ENCODE results near the gene MAP3K12. TPM values are rescaled to one million over a fixed set of nuclear protein-coding genes. Genes with fewer than 3 reads are reported as not detected.
A peak's percentile ranks its signal among the peaks of the same experiment; 100 is the strongest.

MAP3K12 gene
- total RNA-seq, 1 donor from 2014 or later: 22.3 TPM

DNA sequence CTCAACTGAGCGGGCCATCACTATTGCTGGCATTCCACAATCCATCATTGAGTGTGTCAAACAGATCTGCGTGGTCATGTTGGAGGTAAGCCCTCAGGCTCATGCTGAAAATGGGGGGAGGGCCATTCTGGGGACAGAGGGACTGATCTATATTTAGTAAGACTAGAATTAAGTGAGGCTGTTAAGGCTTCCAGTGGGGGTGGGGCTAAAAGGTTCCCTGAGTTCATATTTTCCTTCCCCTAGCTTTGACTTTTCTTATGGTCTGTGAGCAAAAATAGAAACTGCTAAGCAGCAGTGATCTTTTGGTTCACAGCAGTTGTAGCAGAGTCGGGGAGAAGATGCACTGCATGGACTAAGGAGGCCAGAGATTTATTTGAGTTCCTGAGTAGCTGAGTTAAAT, 38.2 kb downstream of the MAP3K12 start:
- ATAC-seq (no peak), DNase-seq (no peak)
- TF ChIP-seq, protein P1, sequence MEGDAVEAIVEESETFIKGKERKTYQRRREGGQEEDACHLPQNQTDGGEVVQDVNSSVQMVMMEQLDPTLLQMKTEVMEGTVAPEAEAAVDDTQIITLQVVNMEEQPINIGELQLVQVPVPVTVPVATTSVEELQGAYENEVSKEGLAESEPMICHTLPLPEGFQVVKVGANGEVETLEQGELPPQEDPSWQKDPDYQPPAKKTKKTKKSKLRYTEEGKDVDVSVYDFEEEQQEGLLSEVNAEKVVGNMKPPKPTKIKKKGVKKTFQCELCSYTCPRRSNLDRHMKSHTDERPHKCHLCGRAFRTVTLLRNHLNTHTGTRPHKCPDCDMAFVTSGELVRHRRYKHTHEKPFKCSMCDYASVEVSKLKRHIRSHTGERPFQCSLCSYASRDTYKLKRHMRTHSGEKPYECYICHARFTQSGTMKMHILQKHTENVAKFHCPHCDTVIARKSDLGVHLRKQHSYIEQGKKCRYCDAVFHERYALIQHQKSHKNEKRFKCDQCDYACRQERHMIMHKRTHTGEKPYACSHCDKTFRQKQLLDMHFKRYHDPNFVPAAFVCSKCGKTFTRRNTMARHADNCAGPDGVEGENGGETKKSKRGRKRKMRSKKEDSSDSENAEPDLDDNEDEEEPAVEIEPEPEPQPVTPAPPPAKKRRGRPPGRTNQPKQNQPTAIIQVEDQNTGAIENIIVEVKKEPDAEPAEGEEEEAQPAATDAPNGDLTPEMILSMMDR (IDR thresholded peaks at IDR 0.05): no peak
- no peak overlapping the region for H3K4me3 ChIP-seq
- H3K27me3 ChIP-seq: no peaks in the 10 kb centered on the region
- no peak overlapping the region for H3K27ac ChIP-seq
- peaks cover 8% of the 10 kb centered on the region for H3K4me1 ChIP-seq
- H3K9me3 ChIP-seq: no peaks in the 10 kb centered on the region
- intact Hi-C loops (cut with DNase I): no loop called here
- peaks cover 100% of the 10 kb centered on the region for H3K36me3 ChIP-seq

DNA sequence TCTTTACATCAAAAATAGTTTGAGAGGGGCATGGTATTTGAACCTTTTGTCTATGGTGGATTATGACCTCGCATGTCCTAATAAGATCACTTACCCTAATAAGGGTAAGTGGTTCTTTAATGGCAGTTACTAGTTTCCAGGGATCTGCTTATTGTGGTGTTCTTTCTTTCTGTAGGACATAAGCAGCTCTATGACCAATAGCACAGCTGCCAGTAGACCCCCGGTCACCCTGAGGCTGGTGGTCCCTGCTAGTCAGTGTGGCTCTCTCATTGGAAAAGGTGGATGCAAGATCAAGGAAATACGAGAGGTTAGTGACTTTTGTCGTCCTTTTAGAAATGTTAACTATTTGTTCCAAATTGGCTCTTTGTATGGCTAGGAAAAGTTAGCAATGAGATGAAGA, 40.2 kb downstream of the MAP3K12 start:
- Histone ChIP-seq H3K27me3 (no peaks in the 10 kb centered on the region), H3K9me3 (no peaks in the 10 kb centered on the region), H3K36me3 (peaks cover 100% of the 10 kb centered on the region), H3K4me3 (no peak overlapping the region), H3K27ac (no peak overlapping the region), H3K4me1 (peaks cover 28% of the 10 kb centered on the region)
- intact Hi-C loops (cut with DNase I): no loop called here
- ATAC-seq (no peak), DNase-seq (no peak)
- TF ChIP-seq, protein P1 (IDR thresholded peaks at IDR 0.05): no peak

DNA sequence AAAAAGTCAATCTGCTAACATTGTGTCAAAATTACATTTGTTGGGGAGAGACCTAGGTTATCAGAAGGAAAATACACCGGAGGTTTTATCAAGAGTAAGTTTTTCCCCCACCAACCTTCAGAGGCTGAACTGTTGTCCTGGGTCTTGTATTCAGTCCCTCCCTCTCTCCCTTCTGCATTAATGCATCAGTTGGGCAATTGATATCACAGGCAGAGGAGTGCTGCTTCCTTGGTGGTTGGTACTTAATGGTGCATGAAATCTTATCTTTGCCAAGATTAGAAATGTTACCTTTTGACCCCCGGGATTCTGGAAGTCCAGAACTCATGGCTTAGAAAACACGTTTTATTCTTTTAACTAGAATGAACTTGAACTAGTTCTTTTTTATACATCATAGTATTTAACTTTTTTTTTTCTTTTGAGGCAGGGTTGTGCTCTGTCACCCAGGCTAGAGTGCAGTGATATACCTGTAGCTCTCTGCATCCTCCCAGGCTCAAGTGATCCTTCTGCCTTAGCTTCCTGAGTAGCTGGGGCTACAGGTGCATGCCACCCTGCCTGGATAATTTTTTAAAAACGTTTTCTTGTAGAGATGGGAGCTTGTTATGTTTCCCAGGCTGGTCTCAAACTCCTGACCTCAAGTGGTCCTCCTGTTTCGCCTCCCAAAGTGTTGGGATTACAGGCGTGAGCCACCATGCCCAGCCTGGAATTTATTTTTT, 42.4 kb downstream of the MAP3K12 start:
- Histone ChIP-seq H3K27me3 (no peaks in the 10 kb centered on the region), H3K27ac (no peak overlapping the region), H3K4me1 (peaks cover 40% of the 10 kb centered on the region), H3K9me3 (no peaks in the 10 kb centered on the region), H3K36me3 (peaks cover 78% of the 10 kb centered on the region), H3K4me3 (no peak overlapping the region)
- intact Hi-C loops (cut with DNase I): no loop called here
- no peak for DNase-seq
- TF ChIP-seq, protein P1 (IDR thresholded peaks at IDR 0.05): no peak
- no peak for ATAC-seq

DNA sequence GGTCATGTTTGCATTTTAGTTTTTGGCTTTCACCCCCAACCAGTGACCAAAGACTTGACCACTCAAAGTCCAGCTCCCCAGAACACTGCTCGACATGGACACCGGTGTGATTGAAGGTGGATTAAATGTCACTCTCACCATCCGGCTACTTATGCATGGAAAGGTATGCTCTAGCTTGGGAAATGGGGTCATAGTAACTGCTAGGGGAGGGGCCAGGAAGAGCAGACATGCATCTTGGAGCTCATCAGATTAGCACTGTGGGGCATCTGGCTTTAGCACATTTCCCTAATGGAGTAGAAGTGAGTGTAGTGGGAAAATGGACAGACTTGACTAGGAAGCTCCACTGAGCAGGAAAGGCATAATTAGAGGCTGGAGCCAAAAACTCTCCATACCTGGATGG, 44.6 kb downstream of the MAP3K12 start:
- TF ChIP-seq, protein P1 (IDR thresholded peaks at IDR 0.05): no peak
- no peak for DNase-seq
- no peak overlapping the region for H3K27ac ChIP-seq
- no peaks in the 10 kb centered on the region for H3K27me3 ChIP-seq
- H3K9me3 ChIP-seq: no peaks in the 10 kb centered on the region
- intact Hi-C loops (cut with DNase I): no loop called here
- no peak overlapping the region for H3K4me3 ChIP-seq
- ATAC-seq: no peak
- peaks cover 34% of the 10 kb centered on the region for H3K4me1 ChIP-seq
- H3K36me3 ChIP-seq: peaks cover 57% of the 10 kb centered on the region

DNA sequence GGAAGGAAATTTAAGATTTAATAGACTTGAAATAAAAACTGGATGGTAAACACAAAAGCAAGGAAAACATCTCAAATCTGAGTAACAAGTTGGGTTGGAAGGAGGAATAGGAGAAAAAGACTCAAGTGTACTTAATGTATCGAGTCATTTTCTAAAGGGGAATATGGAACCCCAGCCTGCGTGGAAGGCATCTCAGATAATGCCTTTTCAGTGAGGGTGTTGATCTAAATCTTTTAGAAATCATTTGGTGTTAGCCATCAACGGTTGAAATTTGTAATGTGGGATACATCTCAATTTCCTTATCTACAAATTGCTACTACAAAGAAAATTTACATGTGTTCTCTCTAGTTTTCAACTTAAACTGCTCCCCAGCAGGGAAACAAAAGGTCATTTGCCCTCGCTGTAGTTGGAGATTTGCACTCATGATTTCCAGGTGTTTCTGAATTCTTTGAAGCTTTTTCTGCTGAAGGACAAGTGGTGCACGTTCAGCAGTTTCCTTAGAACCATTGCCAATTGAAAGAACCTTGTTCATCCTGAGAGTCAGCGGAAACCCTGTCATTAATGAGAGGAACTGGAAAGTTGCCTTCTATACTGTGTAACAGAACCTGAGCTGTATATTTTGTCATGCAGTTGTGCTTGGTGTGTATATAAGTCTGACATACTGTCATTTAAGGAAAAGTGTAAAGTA, 45.2 kb downstream of the MAP3K12 start:
- H3K27ac ChIP-seq: no peak overlapping the region
- peaks cover 51% of the 10 kb centered on the region for H3K36me3 ChIP-seq
- peak overlapping the region; percentile 70 for H3K4me3 ChIP-seq
- H3K27me3 ChIP-seq: no peaks in the 10 kb centered on the region
- intact Hi-C loops (cut with DNase I): no loop called here
- peaks cover 34% of the 10 kb centered on the region for H3K4me1 ChIP-seq
- TF ChIP-seq, protein P1 (IDR thresholded peaks at IDR 0.05): no peak
- no peak for DNase-seq
- H3K9me3 ChIP-seq: no peaks in the 10 kb centered on the region
- ATAC-seq: no peak

All from upper lobe of right lung (tissue), 1 donor.